ENCODE data around the gene CLSTN3.
"Not testable (repeated sequence)": the region's sequence is repeated elsewhere in the genome, so short reads cannot be mapped to it uniquely, and the experiment has no call there.

CLSTN3 gene

GRCh38 chr12:7106082-7106481 lies 24.1 kb upstream of the CLSTN3 start:
- no peak for DNase-seq

DNA sequence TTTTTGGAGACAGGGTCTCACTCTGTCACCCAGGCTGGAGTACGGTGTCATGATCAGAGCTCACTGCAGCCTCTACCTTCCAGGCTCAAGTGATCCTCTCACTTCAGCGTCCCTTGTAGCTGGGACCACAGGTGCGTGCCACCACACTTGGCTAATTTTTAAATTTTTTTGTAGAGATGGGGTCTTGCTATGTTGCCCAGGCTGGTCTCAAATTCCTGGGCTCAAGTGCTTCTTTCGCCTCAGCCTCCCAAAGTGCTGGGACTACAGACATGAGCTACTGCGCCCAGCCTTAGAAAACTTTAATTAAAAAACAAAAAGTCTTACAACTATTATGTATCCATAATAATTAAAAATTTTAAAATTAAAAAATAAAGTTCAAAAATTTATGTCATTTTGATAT lies 23.0 kb upstream of the CLSTN3 start:
- DNase-seq: not testable (repeated sequence)

DNA sequence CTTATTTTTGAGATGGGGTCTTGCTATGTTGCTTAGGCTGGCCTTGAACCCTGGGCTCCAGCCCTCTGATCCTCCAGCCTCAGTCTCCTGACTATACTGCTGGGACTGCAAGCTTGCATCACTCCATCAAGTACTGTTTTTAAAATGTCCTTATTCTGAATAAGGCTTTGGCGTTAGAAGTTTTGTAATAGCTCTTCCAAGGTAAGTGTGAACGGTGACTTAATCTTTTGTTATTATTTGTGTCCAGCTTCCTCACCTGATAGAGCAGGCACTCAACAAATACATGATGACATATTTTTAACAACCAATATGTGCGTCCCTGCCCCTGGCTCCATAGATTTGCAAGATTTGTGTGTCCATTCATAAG lies 22.6 kb upstream of the CLSTN3 start:
- no peak for DNase-seq

DNA sequence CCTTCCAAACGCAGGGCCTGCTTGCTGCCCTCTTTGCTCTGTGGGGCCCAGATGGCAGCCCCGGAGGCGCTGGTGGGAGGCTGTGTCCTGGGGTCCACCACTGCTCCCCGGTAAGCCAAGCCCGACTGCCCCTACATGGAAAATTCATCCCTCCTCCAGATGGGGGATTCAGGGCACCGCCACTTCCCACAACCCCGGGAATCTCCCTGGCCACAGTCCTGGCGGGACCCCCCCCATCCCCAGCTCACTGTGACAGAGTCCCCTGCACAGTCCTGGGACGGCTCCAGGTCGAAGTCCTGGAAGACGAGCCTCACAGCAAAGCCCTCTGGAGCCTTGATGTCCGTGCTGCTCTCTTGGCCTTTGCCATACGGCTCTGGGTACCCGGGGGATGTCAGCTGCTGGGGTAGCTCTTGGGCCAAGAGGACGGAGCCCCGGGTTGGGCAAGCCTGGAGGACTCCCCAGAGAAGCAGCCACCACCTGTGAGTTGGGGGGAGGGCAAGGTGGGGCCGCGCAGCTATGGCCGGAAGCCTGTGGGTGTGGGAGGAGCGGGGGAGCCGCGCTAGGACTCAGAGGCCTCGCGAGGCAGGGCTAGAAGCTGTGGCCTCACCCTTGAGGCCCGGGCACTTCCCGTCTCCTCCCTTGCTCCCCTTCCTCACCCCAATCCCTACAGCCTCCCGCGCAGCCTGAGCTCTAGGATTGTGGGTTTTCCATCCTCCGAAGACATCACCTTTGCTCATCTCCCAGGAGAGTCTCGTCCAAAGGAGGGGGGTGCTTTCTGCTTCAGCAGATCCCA lies 22.0 kb upstream of the CLSTN3 start:
- peak; percentile 84 for DNase-seq

GRCh38 chr12:7108796-7109571 lies 21.2 kb upstream of the CLSTN3 start, which contains the start of gene C1RL:
Gene C1RL (minus strand): TSS chr12:7109214. CDS start chr12:7109180, 34 bp downstream.
- peak; percentile 79 for DNase-seq

DNA sequence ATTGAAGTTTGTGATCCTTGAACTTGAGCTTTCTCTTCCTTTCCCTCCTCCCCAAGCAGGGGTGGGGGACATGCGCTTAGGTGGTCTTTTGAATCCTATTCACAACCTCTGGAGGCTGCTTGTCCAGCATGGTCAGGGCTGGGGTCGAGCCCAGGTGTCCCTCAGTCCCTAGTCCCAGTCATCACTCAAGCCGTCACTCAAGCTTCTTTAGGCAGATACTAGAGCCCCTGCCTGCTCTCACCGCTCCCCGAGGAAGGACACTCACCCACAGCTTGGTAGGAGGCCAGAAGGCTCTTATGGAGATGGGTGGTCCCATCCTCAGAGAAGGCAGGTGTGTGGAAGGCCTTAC lies 20.6 kb upstream of the CLSTN3 start:
- no peak for DNase-seq

DNA sequence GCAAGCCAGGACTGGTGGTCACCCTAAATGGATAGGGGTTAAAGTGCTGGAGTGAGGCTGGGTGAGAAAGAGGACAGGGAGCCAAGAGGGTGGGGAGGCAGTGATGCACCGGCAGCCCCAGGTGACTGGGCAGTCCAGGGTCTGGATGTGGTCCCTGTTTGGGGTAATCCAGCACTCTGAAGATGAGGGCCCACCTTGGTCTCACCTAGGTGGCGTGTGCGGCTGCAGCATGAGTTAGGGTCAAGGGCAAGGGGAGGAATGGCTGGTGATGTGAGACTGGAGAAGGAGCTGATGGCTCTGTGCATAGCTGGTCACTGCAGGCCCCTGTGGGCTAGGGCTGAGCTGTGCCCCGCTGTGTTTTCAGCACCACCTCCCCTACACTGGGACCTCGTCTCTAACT lies 19.5 kb upstream of the CLSTN3 start:
- no peak for DNase-seq

- no peak for DNase-seq
Observed at GRCh38 chr12:7112041-7112440, 18.1 kb upstream of the CLSTN3 start.

- DNase-seq: no peak
Observed at GRCh38 chr12:7113389-7113871, 16.7 kb upstream of the CLSTN3 start.

- DNase-seq: no peak
Observed at GRCh38 chr12:7114008-7114407, 16.2 kb upstream of the CLSTN3 start.

DNA sequence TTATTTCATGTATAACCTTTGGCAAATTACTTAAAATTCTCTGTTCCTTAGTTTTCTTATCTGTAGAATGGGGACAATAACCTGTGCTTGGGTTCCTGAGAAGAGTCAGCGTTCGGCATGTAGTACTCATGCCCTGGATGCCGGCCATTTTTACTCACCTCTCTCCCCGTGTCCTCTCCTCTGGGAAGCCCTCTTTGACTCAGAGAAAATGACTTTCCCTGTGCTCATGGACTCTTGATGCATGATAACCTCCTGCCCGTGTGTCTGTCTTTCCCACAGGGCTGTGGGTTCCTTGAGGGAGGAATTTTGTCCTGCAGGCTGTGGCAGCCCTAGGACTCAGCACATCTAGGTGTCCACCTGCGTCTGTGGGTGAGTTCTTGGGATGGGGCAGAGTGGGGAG lies 15.3 kb upstream of the CLSTN3 start:
- DNase-seq: no peak

DNA sequence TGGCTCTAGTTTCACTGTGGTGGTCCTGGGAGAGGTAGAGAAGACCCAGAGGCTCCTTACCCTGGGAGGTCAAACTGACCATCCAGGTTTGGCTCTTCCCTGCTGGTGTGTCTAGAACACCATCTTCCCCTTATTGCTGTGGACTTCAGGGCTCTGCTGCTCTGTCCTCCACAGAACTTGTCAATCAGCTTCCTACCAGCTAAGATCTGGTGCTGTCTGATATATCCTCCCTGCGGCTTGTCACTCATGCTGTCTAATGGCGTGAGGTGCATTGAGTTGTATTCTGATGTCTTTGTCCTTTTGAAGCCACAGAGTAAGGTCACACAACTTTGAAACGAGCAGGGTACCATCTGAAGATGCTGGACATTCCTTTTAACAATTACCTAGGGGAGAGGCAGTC lies 14.0 kb upstream of the CLSTN3 start:
- no peak for DNase-seq

GRCh38 chr12:7116916-7117315 lies 13.3 kb upstream of the CLSTN3 start:
- DNase-seq: no peak

- DNase-seq: no peak
Observed at GRCh38 chr12:7117670-7118069, 12.5 kb upstream of the CLSTN3 start.

GRCh38 chr12:7118881-7119280 lies 11.3 kb upstream of the CLSTN3 start:
- DNase-seq: no peak

GRCh38 chr12:7120166-7120565 lies 10.0 kb upstream of the CLSTN3 start:
- no peak for DNase-seq

DNA sequence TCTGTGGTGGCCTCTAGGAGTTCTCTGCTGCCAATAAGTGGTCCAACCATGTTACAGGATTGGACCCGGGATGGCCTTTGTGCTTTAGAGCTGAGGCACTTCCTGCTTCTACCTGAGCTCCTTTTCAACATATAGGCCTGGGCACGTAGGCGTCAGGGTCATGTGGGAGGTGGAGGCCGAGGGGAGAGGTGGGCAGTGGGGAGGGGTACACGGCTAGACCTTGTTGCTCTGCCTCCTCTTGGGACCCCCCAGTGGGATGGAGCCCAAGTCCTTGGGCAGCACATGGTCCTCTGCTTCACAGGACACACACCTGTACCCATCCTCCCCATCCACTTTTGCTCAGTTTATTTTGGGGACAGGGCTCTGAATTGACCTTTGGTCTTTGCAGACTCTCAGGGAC lies 8.8 kb upstream of the CLSTN3 start:
- no peak for DNase-seq

GRCh38 chr12:7122811-7123769 lies 7.1 kb upstream of the CLSTN3 start:
- no peak for DNase-seq

DNA sequence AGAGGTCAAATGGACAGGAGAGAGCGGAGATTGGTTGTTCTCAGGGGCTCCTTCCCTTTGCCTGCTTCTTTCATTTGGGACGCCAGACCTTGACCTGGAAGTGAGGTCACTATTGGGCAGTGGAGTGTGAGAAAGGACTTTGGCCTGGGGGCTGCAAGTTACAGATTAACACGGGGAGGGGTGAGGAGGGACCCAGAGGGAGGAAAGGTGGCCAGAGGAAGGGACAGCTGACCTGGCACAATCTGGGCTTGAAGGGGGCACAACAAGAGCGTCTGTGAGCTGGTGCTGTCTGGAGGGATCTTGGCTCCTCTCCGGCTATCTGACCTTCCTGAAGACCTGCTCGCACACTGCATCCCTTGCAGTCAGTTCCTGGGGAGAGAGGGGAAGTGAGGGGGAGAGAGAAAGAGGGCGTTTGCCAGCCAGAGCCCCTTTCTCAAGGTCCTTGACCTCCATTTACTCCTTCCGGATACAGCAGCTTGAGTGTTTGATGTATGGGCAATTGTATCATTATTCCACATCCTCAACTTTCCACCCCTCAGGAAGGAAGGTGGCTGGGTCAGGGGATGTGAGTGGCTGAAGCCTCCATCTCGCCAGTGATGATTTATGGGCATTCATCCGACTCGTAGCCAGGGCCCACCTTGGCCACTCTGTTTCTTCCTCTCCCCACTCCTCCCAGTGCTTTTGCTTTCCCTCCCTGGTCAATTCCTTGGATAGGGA lies 6.2 kb upstream of the CLSTN3 start:
- no peak for DNase-seq

DNA sequence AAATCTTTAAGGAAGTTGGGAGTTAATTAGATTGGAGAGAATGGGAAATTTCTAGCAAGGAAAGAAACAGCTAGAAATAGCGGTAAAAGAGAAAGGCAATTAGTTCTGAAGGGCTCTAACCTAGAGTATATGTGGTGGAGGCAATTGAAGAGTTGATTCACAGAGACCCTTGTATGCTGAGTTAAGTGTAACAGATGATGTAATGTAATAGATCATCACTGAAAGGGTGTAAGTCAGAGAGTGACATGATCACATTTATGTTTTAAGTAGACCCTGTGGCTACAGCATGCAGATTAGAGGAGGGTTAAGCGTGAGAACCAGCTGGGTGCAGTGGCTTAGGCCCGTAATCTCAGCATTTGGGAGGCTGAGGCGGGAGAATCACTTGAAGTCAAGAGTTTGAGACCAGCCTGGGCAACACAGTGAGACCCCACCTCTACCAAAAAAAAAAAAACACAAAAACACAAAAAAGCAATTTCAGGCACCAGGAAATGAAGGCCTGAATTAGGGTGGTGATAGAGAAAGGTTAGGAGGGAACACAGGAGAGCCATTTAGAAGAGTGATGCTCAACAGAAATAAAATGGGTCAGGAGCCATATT lies 4.4 kb upstream of the CLSTN3 start:
- no peak for DNase-seq

DNA sequence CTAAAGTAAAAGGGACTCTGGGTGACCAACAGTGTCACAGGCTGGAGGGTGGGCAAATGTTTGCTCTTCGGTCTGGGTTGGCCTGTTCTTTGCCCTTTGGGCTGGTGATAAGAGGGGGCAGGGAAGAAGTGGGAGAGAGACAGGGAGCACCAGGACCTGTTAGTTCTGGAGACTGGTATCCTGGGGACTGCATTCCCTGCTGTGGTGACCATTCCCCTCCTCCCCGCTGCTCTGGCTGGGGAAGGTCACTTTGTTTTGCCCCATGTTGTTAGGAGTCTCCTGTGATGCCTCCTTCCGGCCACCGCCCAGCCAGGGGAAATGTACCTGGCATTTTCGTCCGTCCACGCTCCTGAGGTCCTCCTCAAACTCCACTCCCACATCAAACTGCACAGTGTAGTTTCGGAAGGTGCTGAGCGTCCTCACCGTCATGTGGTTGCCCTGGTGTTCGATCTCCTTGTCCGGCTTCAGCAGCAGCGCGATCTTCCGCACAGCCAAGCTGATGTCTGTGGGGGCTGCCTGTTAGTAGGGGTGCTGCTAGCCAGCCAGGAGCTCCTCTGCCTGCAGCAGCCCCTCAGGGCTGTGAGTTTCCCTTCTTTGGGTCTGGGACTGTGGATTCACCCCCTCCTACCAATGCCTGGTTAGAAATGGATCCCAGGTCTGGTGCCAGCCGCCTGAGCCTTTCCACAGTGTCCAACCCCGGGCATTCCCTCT lies 2.1 kb upstream of the CLSTN3 start:
- DNase-seq: no peak

Data from stimulated activated CD4-positive, alpha-beta T cell treated with anti-CD3 and anti-CD28 coated beads, Interleukin-1b, Interleukin-23, amount 100 ng/mL, for 48 hours (primary cell).